Breast epithelium (tissue), 4 donors: Measurements from ENCODE around the gene ADGRF3. TPM values are rescaled to one million over a fixed set of nuclear protein-coding genes. Genes with fewer than 3 reads are reported as not detected.
"Not testable (repeated sequence)": the region's sequence is repeated elsewhere in the genome, so short reads cannot be mapped to it uniquely, and the experiment has no call there.

Source experiments
- DNase-seq, 2 donors: peaks; one replicate each; pipeline ENCODE4 v3.0.0-alpha.2; 2019; ENCODE audit warnings: low spot score in 2 of 2
- H3K27ac ChIP-seq, 2 donors: fragments of 200-600 bp; sonication (generic) in 1 of 2; one replicate each; pipeline ENCODE4 v1.5.1; 2016 to 2019; ENCODE audit warnings: mild to moderate bottlenecking in 1 of 2
- H3K27me3 ChIP-seq, 2 donors: fragments of 200-600 bp; sonication (generic) in 1 of 2; one replicate each; pipeline versions ENCODE4 v1.5.1 to v1.6.0; 2017 to 2019; ENCODE audit warnings: control low read depth in 1 of 2, mild to moderate bottlenecking in 1 of 2
- H3K36me3 ChIP-seq: fragments of 200-600 bp; one replicate; pipeline ENCODE4 v1.5.1; 2019
- H3K4me1 ChIP-seq, 2 donors: fragments of 200-600 bp; sonication (generic); one replicate each; pipeline ENCODE4 v1.5.1; 2016 to 2019; ENCODE audit warnings: control low read depth in 1 of 2
- H3K4me3 ChIP-seq, 3 donors: fragments of 200-600 bp; sonication (generic); 1 replicate in 2 of 3; 2 replicates in 1 of 3; pipeline ENCODE4 v1.5.1; 2016 to 2019; ENCODE audit warnings: mild to moderate bottlenecking in 3 of 3, moderate library complexity in 2 of 3
- H3K9me3 ChIP-seq, 2 donors: fragments of 200-600 bp; sonication (generic) in 1 of 2; one replicate each; pipeline ENCODE4 v1.5.1; 2016 to 2019; ENCODE audit warnings: control low read depth in 1 of 2
- CTCF ChIP-seq, 3 donors: fragments of 450-650 bp; IDR thresholded peaks; one replicate each; pipeline ENCODE4 v1.5.1; 2016 to 2017; ENCODE audit warnings: antibody characterized with exemption in 3 of 3, mild to moderate bottlenecking in 3 of 3, moderate library complexity in 3 of 3
- POLR2A ChIP-seq: fragments of 450-650 bp; IDR thresholded peaks from one replicate; pipeline ENCODE4 v1.6.1; 2016; ENCODE audit warnings: antibody characterized with exemption, mild to moderate bottlenecking, moderate library complexity
- POLR2AphosphoS5 ChIP-seq, 3 donors: sonication (generic); formaldehyde crosslinking; IDR thresholded peaks; one replicate each; pipeline ENCODE4 v1.6.1; 2017; ENCODE audit warnings: antibody characterized with exemption in 3 of 3
- intact Hi-C: fragments of 100-400 bp; cut with DNase I; formaldehyde crosslinking; loops from one replicate; pipeline ENCODE4 v1.15.1; 2023; ENCODE audit warnings: low total_unique reads
- total RNA-seq, 3 donors: library from RNA; depleted of rRNA; stranded (reverse); fragments of >200 nt; gene quantifications; one replicate each; pipeline ENCODE4 v1.1.0, GENCODE V29; 2016

The ADGRF3 gene
- total RNA-seq, 3 donors from 2014 or later, result under 0.01 TPM; not detected in 2

- Histone ChIP-seq H3K4me1 (no peaks in the 10 kb centered on the region), H3K4me3 (no peak overlapping the region), H3K27me3 (no peaks in the 10 kb centered on the region), H3K9me3 (no peaks in the 10 kb centered on the region), H3K36me3 (no peaks in the 10 kb centered on the region), H3K27ac (no peak overlapping the region)
- TF ChIP-seq POLR2A (no peak), CTCF (IDR thresholded peaks at IDR 0.05) (no peak), POLR2AphosphoS5 (IDR thresholded peaks at IDR 0.05) (no peak)
- intact Hi-C loops, result loop anchor here (10.0 kb wide), 1 partner anchor 82 kb away; the partner anchor contains the start of genes HADHA and HADHB
- no peak for DNase-seq
Observed at GRCh38 chr2:26326514-26326913, 20.1 kb downstream of the ADGRF3 start.

GRCh38 chr2:26325851-26326250 is 20.7 kb downstream of the ADGRF3 start:
- TF ChIP-seq POLR2AphosphoS5 (IDR thresholded peaks at IDR 0.05) (no peak), POLR2A (no peak), CTCF (IDR thresholded peaks at IDR 0.05) (no peak)
- DNase-seq, result no peak
- Histone ChIP-seq H3K4me3 (no peak overlapping the region), H3K27me3 (no peaks in the 10 kb centered on the region), H3K4me1 (no peaks in the 10 kb centered on the region), H3K27ac (no peak overlapping the region), H3K9me3 (no peaks in the 10 kb centered on the region), H3K36me3 (no peaks in the 10 kb centered on the region)
- intact Hi-C loops, result loop anchor here (10.0 kb wide), 1 partner anchor 81 kb away; the partner anchor contains the start of genes HADHA and HADHB

- H3K27ac ChIP-seq, result no peak overlapping the region
- no peak for TF ChIP-seq CTCF (IDR thresholded peaks at IDR 0.05)
- no peak for TF ChIP-seq POLR2A
- TF ChIP-seq POLR2AphosphoS5 (IDR thresholded peaks at IDR 0.05), result no peak
- H3K27me3 ChIP-seq, result no peaks in the 10 kb centered on the region
- intact Hi-C loops, result loop anchor here (10.0 kb wide), 1 partner anchor 80 kb away; the partner anchor contains the start of genes HADHA and HADHB
- H3K9me3 ChIP-seq, result no peaks in the 10 kb centered on the region
- no peaks in the 10 kb centered on the region for H3K4me1 ChIP-seq
- DNase-seq, result no peak
- H3K36me3 ChIP-seq, result no peaks in the 10 kb centered on the region
- no peak overlapping the region for H3K4me3 ChIP-seq
Observed at GRCh38 chr2:26324903-26325302, 21.7 kb downstream of the ADGRF3 start.

- H3K36me3 ChIP-seq, H3K4me1 ChIP-seq, H3K4me3 ChIP-seq, H3K27me3 ChIP-seq, DNase-seq, H3K27ac ChIP-seq, H3K9me3 ChIP-seq: not testable (repeated sequence)
- intact Hi-C loops, result loop anchor here (10.0 kb wide), 1 partner anchor 80 kb away; the partner anchor contains the start of genes HADHA and HADHB
Observed at GRCh38 chr2:26324479-26324878, 22.1 kb downstream of the ADGRF3 start.

GRCh38 chr2:26318950-26319349 is 27.6 kb downstream of the ADGRF3 start:
- no peaks in the 10 kb centered on the region for H3K9me3 ChIP-seq
- no peak overlapping the region for H3K4me3 ChIP-seq
- H3K4me1 ChIP-seq, result no peaks in the 10 kb centered on the region
- no peaks in the 10 kb centered on the region for H3K27me3 ChIP-seq
- no peak for DNase-seq
- H3K36me3 ChIP-seq, result no peaks in the 10 kb centered on the region
- no peak overlapping the region for H3K27ac ChIP-seq
- intact Hi-C loops, result loop anchor here (5.0 kb wide), 1 partner anchor 693 kb away; no protein-coding TSS in a partner anchor
- TF ChIP-seq CTCF (IDR thresholded peaks at IDR 0.05) (no peak), POLR2AphosphoS5 (IDR thresholded peaks at IDR 0.05) (no peak), POLR2A (no peak)
